ENCODE measurements around the gene GGT5.

GRCh38 chr22:24187731-24188644 lies 56.9 kb downstream of the GGT5 start:
- no peak for TF ChIP-seq CTCF (IDR thresholded peaks at IDR 0.05)
- TF ChIP-seq POLR2A (IDR thresholded peaks at IDR 0.05) = no peak
- no peak for TF ChIP-seq EP300 (IDR thresholded peaks at IDR 0.05)

All from tibial nerve (tissue), 4 donors.